Anterior cingulate cortex (tissue), 58 donors: ENCODE results near the gene RAB40AL.

Experiments used
- DNase-seq, 58 donors: peaks; one replicate each; lab custom pipeline; 2025; lab: John Stamatoyannopoulos, UW

The RAB40AL gene

DNA sequence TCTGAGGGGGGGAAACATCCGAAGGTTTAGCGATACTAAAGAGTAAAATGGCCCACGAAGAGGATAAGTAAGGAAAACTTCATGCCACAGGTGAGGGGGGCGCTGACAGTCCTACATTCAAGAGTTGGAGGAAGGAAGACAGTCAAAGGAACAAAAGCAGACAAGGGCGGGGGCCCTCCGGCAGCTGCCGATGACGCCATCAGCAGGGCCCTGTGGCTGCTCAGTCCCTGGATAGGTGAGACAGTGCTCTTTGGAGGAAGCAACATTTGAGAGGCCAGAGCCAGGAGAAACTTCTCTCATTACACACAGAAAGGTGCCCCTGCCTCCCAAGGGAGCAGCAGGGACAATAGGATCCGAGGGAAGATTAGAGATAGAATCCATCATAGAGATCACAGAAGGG lies 41.5 kb downstream of the RAB40AL start:
- DNase-seq, result no peak

DNA sequence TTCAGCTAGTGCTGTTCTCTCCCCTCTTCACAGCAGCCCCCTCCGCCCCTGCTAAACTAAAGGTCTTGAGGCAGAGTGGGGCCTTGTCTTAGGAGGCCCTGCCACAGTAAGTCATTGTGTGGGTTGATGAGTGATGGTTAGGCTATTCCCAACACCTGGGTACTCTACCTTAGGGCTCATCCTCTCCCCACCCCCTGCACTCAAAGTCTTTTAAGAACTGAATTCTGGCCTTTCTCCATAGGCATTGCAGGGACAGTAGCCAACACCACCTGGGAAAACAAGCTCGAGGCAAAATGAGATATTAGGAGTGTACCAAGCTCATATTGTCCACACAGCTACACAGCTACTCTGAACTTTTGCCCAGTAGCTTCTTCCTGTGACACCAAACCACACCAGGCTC lies 42.5 kb downstream of the RAB40AL start:
- no peak for DNase-seq

DNA sequence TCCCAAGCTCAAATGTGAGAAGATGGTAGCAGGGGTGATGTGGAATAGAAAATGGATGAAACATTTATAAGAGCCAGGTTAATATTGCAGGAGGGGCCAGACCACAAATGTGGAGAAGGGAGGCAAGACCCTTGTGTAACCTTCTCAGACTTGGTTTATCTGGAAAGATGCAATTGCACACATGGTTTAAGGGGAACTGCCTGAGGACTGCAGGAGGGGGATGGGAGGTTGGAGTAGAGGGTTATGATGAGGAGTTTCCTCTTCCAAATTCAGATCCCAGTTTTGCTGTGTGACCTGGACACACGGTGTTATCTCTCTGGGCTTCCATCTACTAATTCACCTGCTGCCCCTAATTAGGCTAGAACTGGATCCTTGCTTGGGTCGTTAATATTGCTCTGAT lies 46.1 kb downstream of the RAB40AL start:
- DNase-seq, result no peak

DNA sequence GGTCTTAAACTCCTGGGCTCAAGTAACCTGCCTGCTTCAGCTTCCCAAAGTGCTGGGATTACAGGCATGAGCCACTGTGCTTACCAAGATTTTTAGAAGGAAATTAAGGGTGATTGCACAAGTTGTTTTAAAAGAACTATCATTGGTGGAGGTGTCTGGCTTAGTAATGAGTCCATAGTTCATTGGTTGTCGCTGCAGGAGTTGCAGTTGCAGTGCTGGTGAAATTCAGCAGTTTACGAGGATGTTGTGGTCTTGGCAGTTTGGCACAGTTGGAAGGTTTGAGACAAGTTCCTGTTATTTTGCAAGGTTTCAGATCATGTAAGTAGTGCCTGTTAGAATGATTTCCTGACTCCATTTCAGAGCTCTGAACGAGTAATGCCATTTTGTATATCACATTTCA lies 48.1 kb downstream of the RAB40AL start:
- DNase-seq, result no peak
